Transverse colon (tissue), 4 donors: ENCODE data around the gene SRI. TPM values are rescaled to one million over a fixed set of nuclear protein-coding genes. Genes with fewer than 3 reads are reported as not detected.

ENCODE experiments used
- DNase-seq: peaks from one replicate; pipeline ENCODE4 v3.0.0-alpha.2; 2019
- H3K27ac ChIP-seq, 4 donors: fragments of 200-600 bp; sonication (generic); 2 replicates each; pipeline ENCODE4 v1.5.1; 2016 to 2018; ENCODE audit warnings: inconsistent platforms in 4 of 4
- H3K27me3 ChIP-seq: fragments of 200-600 bp; sonication (generic); 2 replicates; pipeline ENCODE4 v1.5.1; 2017; ENCODE audit warnings: inconsistent platforms
- H3K36me3 ChIP-seq, 4 donors: fragments of 200-600 bp; sonication (generic); 2 replicates each; pipeline ENCODE4 v1.5.1; 2017 to 2019; ENCODE audit warnings: inconsistent platforms in 4 of 4
- H3K4me1 ChIP-seq, 4 donors: fragments of 200-600 bp; sonication (generic); 2 replicates each; pipeline ENCODE4 v1.5.1; 2017 to 2020; ENCODE audit warnings: inconsistent platforms in 4 of 4
- H3K4me3 ChIP-seq, 4 donors: fragments of 200-600 bp; sonication (generic); 1 replicate in 1 of 4; 2 replicates in 3 of 4; pipeline versions ENCODE4 v1.5.1 to v1.6.1; 2017 to 2019; ENCODE audit warnings: inconsistent platforms in 4 of 4
- H3K9me3 ChIP-seq, 2 donors: fragments of 200-600 bp; sonication (generic); 2 replicates each; pipeline ENCODE4 v1.5.1; 2017 to 2019; ENCODE audit warnings: inconsistent platforms in 2 of 2
- CTCF ChIP-seq, 5 experiments: fragments of 200-600 bp in 3 of 5; fragments of 450-650 bp in 2 of 5; sonication (generic) in 3 of 5; IDR thresholded peaks; 1 replicate in 2 of 5; 2 replicates in 3 of 5; pipeline ENCODE4 v1.5.1; 2016 to 2017; ENCODE audit warnings: antibody characterized with exemption in 5 of 5, inconsistent platforms in 3 of 5, mild to moderate bottlenecking in 2 of 5, moderate library complexity in 1 of 5
- EP300 ChIP-seq: sonication (generic); formaldehyde crosslinking; IDR thresholded peaks from one replicate; pipeline ENCODE4 v1.6.1; 2017; ENCODE audit warnings: antibody characterized with exemption, low read depth
- POLR2A ChIP-seq: fragments of 450-650 bp; IDR thresholded peaks from one replicate; pipeline ENCODE4 v1.6.1; 2016; ENCODE audit warnings: antibody characterized with exemption, mild to moderate bottlenecking, moderate library complexity
- POLR2AphosphoS5 ChIP-seq, 3 donors: sonication (generic); formaldehyde crosslinking; IDR thresholded peaks; one replicate each; pipeline ENCODE4 v1.6.1; 2016; ENCODE audit warnings: antibody characterized with exemption in 3 of 3
- WGBS, 2 donors: methylation state at CpG; one replicate each; pipeline ENCODE4 v1.1.5; 2018; ENCODE audit warnings: low coverage in 1 of 2; 5-methylcytosine and 5-hydroxymethylcytosine counted together
- in situ Hi-C, 4 donors: fragments of 200-750 bp; cut with MboI; loops; one replicate each; pipeline versions ENCODE4 v1.15.0 to v1.15.1; 2017; ENCODE audit warnings: low sequenced_read_pairs in 3 of 4, low pct_ligation_motif_present in 1 of 4, low pct_unique_long_range_greater_than_20kb in 1 of 4
- intact Hi-C: fragments of 100-400 bp; cut with DNase I; formaldehyde crosslinking; loops from one replicate; pipeline ENCODE4 v1.15.1; 2023; ENCODE audit warnings: low total_unique reads
- total RNA-seq, 4 donors: library from RNA; depleted of rRNA; stranded (reverse); fragments of >200 nt; gene quantifications; one replicate each; pipeline ENCODE4 v1.1.0, GENCODE V29; 2016

Gene SRI
- total RNA-seq, 4 donors from 2014 or later = 163 to 672 (median 475) TPM

- H3K27ac ChIP-seq = no peak overlapping the region
- no peaks in the 10 kb centered on the region for H3K27me3 ChIP-seq
- TF ChIP-seq POLR2AphosphoS5 (IDR thresholded peaks at IDR 0.05) (no peak), CTCF (IDR thresholded peaks at IDR 0.05) (no peak), POLR2A (no peak), EP300 (no peak)
- peaks cover 13 to 18% of the 10 kb centered on the region in 2 donors for H3K9me3 ChIP-seq
- no peak overlapping the region for H3K4me3 ChIP-seq
- in situ Hi-C loops (no loop called here), intact Hi-C loops (no loop called here)
- H3K4me1 ChIP-seq = no peaks in the 10 kb centered on the region
- no peaks in the 10 kb centered on the region for H3K36me3 ChIP-seq
- no peak for DNase-seq
Measured at GRCh38 chr7:88253640-88254039, 33.8 kb upstream of the SRI start.

GRCh38 chr7:88244258-88244657, 24.4 kb upstream of the SRI start:
- Histone ChIP-seq H3K36me3 (no peaks in the 10 kb centered on the region), H3K4me1 (no peaks in the 10 kb centered on the region), H3K27me3 (no peaks in the 10 kb centered on the region), H3K9me3 (no peaks in the 10 kb centered on the region), H3K27ac (no peak overlapping the region), H3K4me3 (no peak overlapping the region)
- 93 to 94% methylated on average over 1 of the region's 1 CpG for WGBS, 2 donors
- DNase-seq = no peak
- in situ Hi-C loops = no loop called here
- TF ChIP-seq EP300 = no peak
- no peak for TF ChIP-seq POLR2A
- no peak for TF ChIP-seq CTCF (IDR thresholded peaks at IDR 0.05)
- no peak for TF ChIP-seq POLR2AphosphoS5 (IDR thresholded peaks at IDR 0.05)
- intact Hi-C loops = no loop called here

- TF ChIP-seq CTCF (IDR thresholded peaks at IDR 0.05) (peak; percentile 62 to 81 (median 66)), POLR2A (no peak)
- Histone ChIP-seq H3K9me3 (no peaks in the 10 kb centered on the region), H3K27me3 (no peaks in the 10 kb centered on the region), H3K36me3 (no peaks in the 10 kb centered on the region), H3K4me1 (no peaks in the 10 kb centered on the region), H3K4me3 (no peak overlapping the region), H3K27ac (no peak overlapping the region)
- intact Hi-C loops (no loop called here), in situ Hi-C loops (no loop called here)
- no peak for DNase-seq
- WGBS, 2 donors = 0 to 23% methylated on average over 1 to 2 of the region's 2 CpGs
Measured at GRCh38 chr7:88243345-88243909, 23.6 kb upstream of the SRI start.

GRCh38 chr7:88239852-88240251, 20.0 kb upstream of the SRI start:
- TF ChIP-seq POLR2AphosphoS5 (IDR thresholded peaks at IDR 0.05) (no peak), EP300 (no peak), CTCF (IDR thresholded peaks at IDR 0.05) (no peak), POLR2A (no peak)
- Histone ChIP-seq H3K4me1 (no peaks in the 10 kb centered on the region), H3K9me3 (no peaks in the 10 kb centered on the region), H3K36me3 (no peaks in the 10 kb centered on the region), H3K27ac (no peak overlapping the region), H3K27me3 (no peaks in the 10 kb centered on the region), H3K4me3 (no peak overlapping the region)
- intact Hi-C loops = no loop called here
- DNase-seq = no peak
- in situ Hi-C loops = no loop called here
- 86 to 87% methylated on average over 1 of the region's 1 CpG for WGBS, 2 donors
